ENCODE results near the gene MGME1. TPM values are rescaled to one million over a fixed set of nuclear protein-coding genes. Genes with fewer than 3 reads are reported as not detected.

MGME1 gene
- total and polyA plus RNA-seq, 9 of the 15 experiments (the other 6 are each of a cell fraction or from before 2014, with no cell fraction given): 13.4 to 45.1 (median 30.6) TPM

DNA sequence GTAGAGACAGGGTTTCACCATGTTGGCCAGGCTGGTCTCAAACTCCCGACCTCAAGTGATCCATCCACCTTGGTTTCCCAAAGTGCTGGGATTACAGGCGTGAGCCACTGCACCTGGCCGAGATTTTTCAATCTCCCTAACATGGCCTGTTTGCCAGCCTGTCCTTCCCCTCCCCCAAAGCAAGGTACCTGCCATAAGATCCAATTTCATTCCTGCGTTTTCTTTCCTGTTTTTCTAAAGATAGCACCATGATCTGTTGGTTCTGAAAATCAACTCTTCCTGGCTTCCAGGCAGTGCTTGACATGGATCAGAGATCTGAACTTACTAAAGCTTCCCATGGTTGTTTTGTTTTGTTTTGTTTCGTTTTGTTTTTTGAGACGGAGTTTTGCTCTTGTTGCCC is 7.5 kb downstream of the MGME1 start:
- ATAC-seq (no peak), DNase-seq (ENCODE audit: extremely low read depth in 1 of 4, low spot score in 3 of 4) (no peak), FAIRE-seq (no peak)
- WGBS (ENCODE audit: insufficient coverage, low coverage, missing lambda C conversion rate): 97% methylated on average over 6 of the region's 6 CpGs
- ChIA-PET CTCF (ENCODE audit: low intra/inter-chr PET ratio) (no interaction called here), POLR2A (interaction anchor here (1.5 to 1.9 kb wide), 2 partner anchors 8 to 11 kb away, joined by 3 to 4 read pairs; partner anchors contain the start of gene SNX5)
- no peak overlapping the region for H2AFZ ChIP-seq (ENCODE audit: low read depth, low read length)
- H3K4me2 ChIP-seq (ENCODE audit: insufficient read depth, low read length): no peak overlapping the region
- H4K20me1 ChIP-seq (replicated peaks; ENCODE audit: control insufficient read depth, insufficient read depth, low read length): no peaks in the 10 kb centered on the region
- H3K9ac ChIP-seq (ENCODE audit: insufficient read depth in 1 of 2, low read depth in 2 of 2, low read length in 2 of 2): no peak overlapping the region
- no peaks in the 10 kb centered on the region for H3K9me1 ChIP-seq (ENCODE audit: control insufficient read depth, insufficient read depth, low read length)
- H3K36me3 ChIP-seq (ENCODE audit: control insufficient read depth, insufficient read depth, low read length): peaks cover 47% of the 10 kb centered on the region; the same call in 2 of the 3 replicates
- H3K9me3 ChIP-seq (replicated peaks; ENCODE audit: control insufficient read depth, insufficient read depth, low read depth, low read length): no peaks in the 10 kb centered on the region
- no TSS peak for BruUV-seq (replicated peaks)
- H3K27ac ChIP-seq (ENCODE audit: extremely low read depth, low read depth, low read length): no peak overlapping the region
- in situ Hi-C loops (cut with MboI): no loop called here
- no peak overlapping the region for H3K4me3 ChIP-seq
- peaks cover 0 to 8% of the 10 kb centered on the region in 2 experiments; a peak in 2 of 5 replicates for H3K4me1 ChIP-seq (replicated peaks in 1 of 2; ENCODE audit: control insufficient read depth in 2 of 2, insufficient read depth in 2 of 2, low read length in 2 of 2)
- intact Hi-C loops (cut with micrococcal nuclease): no loop called here
- peaks cover 52% of the 10 kb centered on the region for H3K79me2 ChIP-seq (ENCODE audit: control insufficient read depth, insufficient read depth, low read length)
- no peaks in the 10 kb centered on the region for H3K27me3 ChIP-seq (ENCODE audit: control insufficient read depth in 2 of 2, insufficient read depth in 2 of 2, low read length in 2 of 2)
- TF ChIP-seq ZFP30 (CRISPR knock-in tag; IDR thresholded peaks at IDR 0.05; ENCODE audit: borderline replicate concordance) (no peak), MXI1 (IDR thresholded peaks at IDR 0.05; ENCODE audit: low read depth, low read length) (no peak), ARHGAP35 (IDR thresholded peaks at IDR 0.05; ENCODE audit: partially characterized antibody) (no peak), FOXP1 (CRISPR knock-in tag; IDR thresholded peaks at IDR 0.05) (no peak)
- TF ChIP-seq, protein P1, sequence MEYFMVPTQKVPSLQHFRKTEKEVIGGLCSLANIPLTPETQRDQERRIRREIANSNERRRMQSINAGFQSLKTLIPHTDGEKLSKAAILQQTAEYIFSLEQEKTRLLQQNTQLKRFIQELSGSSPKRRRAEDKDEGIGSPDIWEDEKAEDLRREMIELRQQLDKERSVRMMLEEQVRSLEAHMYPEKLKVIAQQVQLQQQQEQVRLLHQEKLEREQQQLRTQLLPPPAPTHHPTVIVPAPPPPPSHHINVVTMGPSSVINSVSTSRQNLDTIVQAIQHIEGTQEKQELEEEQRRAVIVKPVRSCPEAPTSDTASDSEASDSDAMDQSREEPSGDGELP (CRISPR knock-in tag; IDR thresholded peaks at IDR 0.05; ENCODE audit: borderline replicate concordance): no peak
- TF ChIP-seq, protein P2, sequence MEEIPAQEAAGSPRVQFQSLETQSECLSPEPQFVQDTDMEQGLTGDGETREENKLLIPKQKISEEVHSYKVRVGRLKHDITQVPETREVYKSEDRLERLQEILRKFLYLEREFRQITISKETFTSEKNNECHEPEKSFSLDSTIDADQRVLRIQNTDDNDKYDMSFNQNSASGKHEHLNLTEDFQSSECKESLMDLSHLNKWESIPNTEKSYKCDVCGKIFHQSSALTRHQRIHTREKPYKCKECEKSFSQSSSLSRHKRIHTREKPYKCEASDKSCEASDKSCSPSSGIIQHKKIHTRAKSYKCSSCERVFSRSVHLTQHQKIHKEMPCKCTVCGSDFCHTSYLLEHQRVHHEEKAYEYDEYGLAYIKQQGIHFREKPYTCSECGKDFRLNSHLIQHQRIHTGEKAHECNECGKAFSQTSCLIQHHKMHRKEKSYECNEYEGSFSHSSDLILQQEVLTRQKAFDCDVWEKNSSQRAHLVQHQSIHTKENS (CRISPR knock-in tag; IDR thresholded peaks at IDR 0.05): no peak
